A204.1 (cell line): ENCODE results near the gene MRAP.
"Not testable (repeated sequence)": the region's sequence is repeated elsewhere in the genome, so short reads cannot be mapped to it uniquely, and the experiment has no call there.

Experiments used
- FAIRE-seq: peaks from 2 replicates; lab custom pipeline; 2012; peaks lifted over from hg19 to GRCh38; lab: Jason Lieb, UNC

The MRAP gene

GRCh38 chr21:32300117-32300681 lies 1.5 kb downstream of the MRAP start:
- no peak for FAIRE-seq

GRCh38 chr21:32301596-32301995 lies 2.9 kb downstream of the MRAP start:
- no peak for FAIRE-seq

DNA sequence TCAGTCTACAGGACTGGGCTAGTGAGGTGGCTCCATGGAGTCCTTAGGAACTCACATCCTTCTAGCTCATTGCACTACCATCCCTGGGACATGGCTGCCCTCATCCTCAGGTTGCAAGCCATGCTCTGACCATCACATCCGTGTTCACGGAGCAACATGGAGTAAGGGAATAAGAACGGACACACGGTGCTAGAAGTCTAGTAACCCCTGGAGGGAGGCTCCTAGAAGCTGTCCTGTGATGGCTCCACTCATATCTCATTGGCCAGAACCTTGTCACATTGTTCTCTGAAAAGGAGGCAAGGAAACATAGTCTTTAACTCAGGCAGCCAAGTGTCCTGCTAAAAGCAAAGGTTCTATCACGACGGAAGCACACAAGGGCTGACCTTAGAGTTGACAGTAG lies 3.9 kb downstream of the MRAP start:
- FAIRE-seq: no peak

DNA sequence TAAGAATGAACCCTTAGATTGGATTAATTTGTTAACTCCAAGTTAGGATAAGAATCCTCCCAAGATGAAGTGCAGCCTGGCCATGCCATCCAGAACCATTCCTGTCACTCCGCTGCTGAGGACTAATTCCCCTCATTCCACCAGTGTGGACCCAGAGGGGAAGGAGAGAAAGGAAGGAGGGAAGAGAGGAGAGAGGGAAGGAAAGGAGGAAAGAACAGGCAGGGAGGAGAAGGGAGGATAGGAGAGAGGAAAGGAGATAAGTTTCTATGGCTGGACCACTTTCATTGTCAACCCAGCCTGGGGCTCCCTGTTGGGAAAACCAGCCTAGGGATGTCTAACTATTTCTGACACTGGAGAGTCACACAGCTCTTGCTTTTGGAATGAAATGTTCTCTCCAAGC lies 4.7 kb downstream of the MRAP start:
- FAIRE-seq: no peak

GRCh38 chr21:32304998-32305397 lies 6.3 kb downstream of the MRAP start:
- no peak for FAIRE-seq

DNA sequence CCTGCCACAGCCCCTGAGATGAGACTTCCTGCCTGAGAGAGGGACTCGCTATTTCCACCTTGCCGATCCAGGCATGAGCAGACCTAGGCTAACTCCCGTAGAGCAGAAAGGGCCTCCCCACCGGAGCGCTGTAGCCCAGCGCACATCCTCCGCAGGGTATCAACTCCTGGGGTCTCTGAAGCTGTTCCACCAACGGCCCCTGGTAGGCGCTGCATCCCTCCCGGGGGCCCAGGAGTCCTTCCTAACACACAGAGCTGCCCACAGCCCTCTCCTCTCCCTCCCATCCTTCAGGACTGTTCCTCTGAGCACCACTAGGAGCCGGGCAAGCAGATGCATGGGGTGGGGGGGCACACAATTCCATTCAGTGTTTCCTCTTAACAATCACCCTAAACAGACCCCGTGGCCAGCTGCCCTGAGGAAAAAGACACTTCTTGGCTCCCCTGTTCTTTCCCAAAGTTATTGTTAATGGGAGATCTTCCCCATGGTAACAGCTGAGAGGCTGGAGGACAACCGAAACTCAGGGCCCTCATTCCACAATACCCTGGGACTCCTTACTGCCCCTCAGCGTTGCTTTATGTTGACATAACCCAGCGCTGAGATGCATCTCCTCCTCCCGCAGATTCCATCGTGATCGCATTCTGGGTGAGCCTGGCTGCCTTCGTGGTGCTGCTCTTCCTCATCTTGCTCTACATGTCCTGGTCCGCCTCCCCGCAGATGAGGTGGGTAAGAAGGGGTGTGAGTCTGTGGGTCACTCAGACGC lies 7.5 kb downstream of the MRAP start:
- no peak for FAIRE-seq

- no peak for FAIRE-seq
Measured at GRCh38 chr21:32307706-32308105, 9.1 kb downstream of the MRAP start.

DNA sequence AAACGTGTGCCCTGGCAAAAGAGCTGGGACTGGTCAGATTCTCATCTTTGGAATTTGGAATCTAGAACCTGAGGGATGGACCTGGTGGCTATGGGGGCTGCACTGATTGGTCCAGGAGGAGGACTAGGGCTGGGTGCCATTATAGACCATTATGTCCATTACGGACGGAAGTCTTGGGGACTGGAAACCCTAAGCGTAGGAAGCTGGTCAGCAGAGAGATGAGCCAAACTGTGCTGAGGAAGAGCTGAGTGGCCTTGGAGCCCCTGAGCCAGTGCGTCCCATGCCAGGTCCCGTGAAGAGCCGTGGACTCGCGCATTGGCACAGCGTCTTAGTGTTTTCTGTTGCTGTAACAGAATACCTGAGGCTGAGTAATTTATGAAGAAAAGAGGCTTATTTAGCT lies 10.0 kb downstream of the MRAP start:
- no peak for FAIRE-seq

GRCh38 chr21:32309906-32310460 lies 11.3 kb downstream of the MRAP start:
- FAIRE-seq: no peak

DNA sequence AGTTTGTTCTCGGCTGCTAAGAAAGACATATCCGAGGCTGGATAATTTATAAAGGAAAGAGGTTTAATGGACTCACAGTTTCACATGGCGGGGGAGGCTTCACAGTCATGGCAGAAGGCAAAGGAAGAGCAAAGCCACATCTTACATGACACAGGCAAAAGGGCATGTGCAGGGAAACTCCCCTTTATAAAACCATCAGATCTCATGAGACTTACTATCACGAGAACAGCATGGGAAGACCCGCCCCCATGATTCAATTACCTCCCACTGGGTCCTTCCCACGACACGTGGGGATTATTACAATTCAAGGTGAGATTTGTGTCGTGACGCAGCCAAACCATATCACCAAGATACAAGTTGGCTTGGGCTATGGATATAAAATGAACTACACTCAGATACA lies 12.3 kb downstream of the MRAP start:
- FAIRE-seq: not testable (repeated sequence)

DNA sequence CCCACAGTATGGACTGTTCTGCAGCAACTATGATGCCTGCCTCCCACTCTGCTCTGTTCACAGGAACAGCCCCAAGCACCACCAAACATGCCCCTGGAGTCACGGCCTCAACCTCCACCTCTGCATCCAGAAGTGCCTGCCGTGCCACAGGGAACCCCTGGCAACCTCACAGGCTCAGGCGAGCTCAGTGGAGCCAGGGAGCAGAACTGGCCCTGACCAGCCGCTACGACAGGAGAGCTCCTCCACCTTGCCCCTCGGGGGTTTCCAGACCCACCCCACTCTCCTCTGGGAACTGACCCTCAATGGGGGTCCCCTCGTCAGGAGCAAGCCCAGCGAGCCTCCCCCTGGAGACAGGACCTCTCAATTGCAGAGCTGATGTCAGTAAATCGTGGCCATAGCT lies 13.0 kb downstream of the MRAP start:
- FAIRE-seq: no peak

DNA sequence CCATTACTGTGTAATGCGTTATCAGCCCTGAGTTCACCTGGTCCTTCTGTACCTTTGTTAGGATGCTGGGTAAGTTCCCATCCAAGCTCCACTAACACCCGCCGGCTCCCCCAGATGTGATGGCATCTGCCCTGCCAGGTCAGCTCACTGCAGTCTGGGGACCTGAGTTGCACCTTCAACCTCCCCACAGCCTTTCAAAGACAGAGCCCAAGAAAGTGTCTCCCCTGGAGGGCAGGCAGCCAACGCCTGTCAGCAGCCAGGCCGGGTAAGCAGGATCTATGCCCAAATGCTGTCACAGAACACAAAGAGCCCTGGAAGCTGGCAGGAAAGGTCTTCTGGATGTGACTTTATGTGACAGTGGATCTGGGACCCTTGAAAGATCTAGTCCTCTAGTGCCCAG lies 13.7 kb downstream of the MRAP start:
- no peak for FAIRE-seq

DNA sequence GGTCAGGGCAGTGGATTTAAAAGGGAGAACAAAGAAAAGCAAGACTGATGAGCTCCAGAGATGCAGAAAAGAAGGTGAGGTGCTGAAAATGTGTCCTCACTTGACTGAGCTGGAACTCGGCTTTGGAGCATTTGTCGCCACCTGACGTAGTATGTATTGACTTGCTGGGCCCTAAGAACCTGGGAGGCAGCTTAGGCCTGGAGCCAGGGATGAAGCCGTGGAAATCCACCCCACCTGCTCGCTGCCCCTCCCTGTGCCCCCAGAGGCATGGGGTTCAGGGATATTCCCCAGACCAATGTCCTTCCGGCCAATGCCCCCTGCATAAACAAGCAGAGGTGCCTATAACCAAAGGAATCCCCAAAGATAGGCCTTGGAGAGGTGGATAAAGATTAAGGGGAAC lies 14.3 kb downstream of the MRAP start:
- FAIRE-seq: no peak

DNA sequence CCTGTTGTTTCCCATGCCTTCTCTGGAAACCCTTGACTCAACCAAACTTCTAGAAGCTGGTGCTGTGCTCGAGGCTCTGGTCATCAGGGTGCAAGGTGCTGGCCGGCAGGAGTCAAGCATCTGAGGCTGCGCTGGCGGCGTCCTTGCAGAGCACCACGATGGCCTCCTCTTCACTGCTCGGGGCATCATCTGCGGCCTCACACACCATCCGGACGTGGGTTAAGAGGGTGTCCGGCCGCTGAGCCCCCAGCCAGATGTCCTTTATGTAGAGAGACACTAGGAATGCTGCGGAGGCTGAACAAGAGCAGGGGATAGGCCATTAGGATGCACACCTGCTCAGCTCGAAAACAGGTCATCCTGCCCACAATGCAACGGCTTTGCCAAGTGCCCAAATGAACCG lies 16.2 kb downstream of the MRAP start:
- no peak for FAIRE-seq

GRCh38 chr21:32315511-32316281 lies 17.0 kb downstream of the MRAP start:
- FAIRE-seq: no peak

DNA sequence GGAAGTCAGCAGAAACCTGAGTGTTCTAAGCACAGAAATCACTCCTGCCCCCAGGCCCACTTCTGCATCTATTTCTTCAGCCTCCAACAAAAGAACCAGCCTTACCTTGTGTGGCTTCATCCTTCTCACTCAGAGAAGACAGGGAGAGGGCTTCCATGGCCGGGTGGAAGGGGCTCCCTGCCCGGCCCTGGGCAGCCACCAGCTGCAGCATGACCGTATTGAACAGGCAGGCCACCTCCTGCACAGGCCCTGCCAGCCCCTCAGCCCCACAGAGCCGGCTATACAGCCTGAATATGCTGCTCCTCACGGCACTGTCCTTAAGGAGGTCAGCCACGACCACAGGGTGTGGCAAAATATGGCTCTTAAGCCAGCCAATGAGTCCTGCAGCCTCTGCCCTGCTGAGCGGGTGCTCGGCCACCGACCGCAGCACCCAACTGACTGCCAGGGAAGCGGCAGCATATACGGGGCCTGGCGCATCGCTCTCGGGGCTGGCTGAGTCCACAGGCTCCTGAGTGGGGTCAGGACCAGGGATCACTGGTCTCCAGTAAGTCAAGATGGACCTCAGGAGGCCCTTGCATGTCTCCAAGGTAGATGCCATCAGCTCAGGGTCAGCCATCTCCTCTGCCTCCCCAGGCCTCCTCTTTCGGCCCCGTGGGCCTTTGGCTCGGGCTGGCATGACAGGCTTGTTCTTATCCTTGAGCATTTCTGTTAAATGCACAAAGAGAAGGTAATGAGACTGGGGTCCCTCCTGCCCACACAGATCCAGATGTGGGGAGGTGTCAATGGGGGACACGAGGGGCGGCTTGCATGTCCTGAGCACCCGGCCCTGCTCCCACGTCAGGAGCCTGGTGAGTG lies 17.9 kb downstream of the MRAP start:
- FAIRE-seq: no peak

- FAIRE-seq: no peak
Measured at GRCh38 chr21:32317726-32318125, 19.1 kb downstream of the MRAP start.

- FAIRE-seq: no peak
Measured at GRCh38 chr21:32319012-32319411, 20.4 kb downstream of the MRAP start.

DNA sequence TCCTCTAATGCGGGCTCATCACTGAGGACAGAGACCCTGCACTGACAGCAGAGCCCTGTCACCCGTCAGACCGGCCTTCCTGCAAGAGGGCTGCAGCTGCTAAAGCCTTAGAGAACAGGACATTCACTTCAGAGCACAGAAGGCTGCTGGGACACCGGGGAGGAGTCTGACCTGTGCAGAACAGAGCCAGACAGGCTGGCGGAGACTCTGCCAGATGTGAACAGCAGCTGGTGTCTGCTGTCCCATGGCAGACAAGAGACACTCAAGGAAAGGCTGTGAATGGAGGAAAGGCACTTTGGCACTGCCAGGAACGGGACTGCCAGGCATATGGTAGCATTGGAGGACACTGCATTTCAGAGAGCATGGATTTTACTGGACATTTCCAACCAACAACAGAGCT lies 21.4 kb downstream of the MRAP start:
- no peak for FAIRE-seq

DNA sequence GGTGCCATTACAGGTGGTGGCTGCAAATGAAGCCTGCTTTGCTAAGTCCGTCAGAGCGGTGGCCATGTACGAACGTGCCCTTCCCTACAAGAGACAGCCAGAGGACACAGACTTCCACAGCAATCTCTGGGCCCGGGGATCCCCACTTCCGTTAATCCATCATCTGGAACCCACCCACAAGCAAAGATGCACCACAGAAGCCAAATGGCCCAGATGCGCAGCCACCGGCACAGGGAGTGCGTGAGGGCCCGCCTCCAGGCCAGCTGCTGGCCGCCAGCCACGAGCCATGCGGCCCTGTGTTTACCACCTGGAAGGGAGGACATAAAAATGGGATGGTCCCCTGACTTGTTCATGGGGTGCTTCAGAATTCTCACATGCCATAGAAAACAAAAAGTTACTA lies 22.1 kb downstream of the MRAP start:
- no peak for FAIRE-seq

DNA sequence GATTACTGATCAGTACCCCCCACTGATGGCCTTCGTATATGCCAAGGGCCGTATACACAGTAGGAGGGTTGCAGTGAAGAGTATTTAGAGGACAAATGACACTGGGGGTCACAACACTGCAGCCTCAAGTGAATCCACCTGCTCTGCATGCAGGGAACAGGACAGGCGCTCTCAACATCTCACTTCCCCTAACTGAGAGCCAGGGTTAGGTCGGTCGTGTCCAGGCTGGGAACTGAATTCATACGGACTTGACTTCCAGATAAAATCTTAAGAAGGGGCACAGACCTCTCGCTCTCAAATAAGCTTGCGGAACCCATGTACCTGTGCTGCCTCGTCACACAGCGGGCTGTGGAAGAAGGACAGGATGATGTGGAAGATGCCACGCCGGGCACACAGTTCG lies 22.8 kb downstream of the MRAP start:
- no peak for FAIRE-seq

GRCh38 chr21:32322103-32322502 lies 23.4 kb downstream of the MRAP start:
- no peak for FAIRE-seq
